GM19397 (cell line): ENCODE data around the gene CRAT.

ENCODE experiments used
- ATAC-seq: cut with Tn5 transposase; IDR thresholded peaks from one replicate; pipeline ENCODE4 v1.9.1; 2021; ENCODE audit warnings: mild to moderate bottlenecking, moderate library complexity; ENCODE audit not compliant: unreplicated experiment

Gene CRAT

GRCh38 chr9:129110740-129111527 is at the start of gene CRAT, which contains the start of gene PTPA:
Gene CRAT (minus strand): TSS chr9:129110793. CDS start chr9:129110509, 284 bp downstream.
Gene PTPA (plus strand): TSS chr9:129111415. CDS start chr9:129111601, 186 bp downstream.
- peak; percentile 84 for ATAC-seq

GRCh38 chr9:129156163-129156562 is 45.6 kb upstream of the CRAT start:
- ATAC-seq, result no peak

GRCh38 chr9:129154866-129155477 is 44.4 kb upstream of the CRAT start:
- no peak for ATAC-seq

- ATAC-seq, result no peak
Observed at GRCh38 chr9:129151469-129151868, 40.9 kb upstream of the CRAT start.

- ATAC-seq, result no peak
Observed at GRCh38 chr9:129150672-129151211, 40.1 kb upstream of the CRAT start.

- no peak for ATAC-seq
Observed at GRCh38 chr9:129150122-129150521, 39.5 kb upstream of the CRAT start.

GRCh38 chr9:129149442-129149841 is 38.8 kb upstream of the CRAT start:
- ATAC-seq, result no peak

- no peak for ATAC-seq
Observed at GRCh38 chr9:129148463-129149204, 38.0 kb upstream of the CRAT start.

GRCh38 chr9:129146441-129146941 is 35.9 kb upstream of the CRAT start:
- no peak for ATAC-seq

- ATAC-seq, result no peak
Observed at GRCh38 chr9:129145841-129146292, 35.3 kb upstream of the CRAT start.

- no peak for ATAC-seq
Observed at GRCh38 chr9:129145316-129145715, 34.7 kb upstream of the CRAT start.

GRCh38 chr9:129143031-129143927 is 32.7 kb upstream of the CRAT start:
- no peak for ATAC-seq

GRCh38 chr9:129142138-129142935 is 31.7 kb upstream of the CRAT start:
- no peak for ATAC-seq

GRCh38 chr9:129141066-129142041 is 30.8 kb upstream of the CRAT start:
- ATAC-seq, result peak; percentile 34

GRCh38 chr9:129140397-129141065 is 29.9 kb upstream of the CRAT start:
- ATAC-seq, result peak; percentile 21

- ATAC-seq, result peak; percentile 42
Observed at GRCh38 chr9:129139993-129140396, 29.4 kb upstream of the CRAT start.

- peak; percentile 32 for ATAC-seq
Observed at GRCh38 chr9:129139233-129139992, 28.8 kb upstream of the CRAT start.
